ENCODE data around the gene VN1R5.

GRCh38 chr1:247291161-247291560 is 35.3 kb downstream of the VN1R5 start:
- no peak for TF ChIP-seq CTCF (IDR thresholded peaks at IDR 0.05; ENCODE audit: extremely low read depth in 1 of 2, insufficient read depth in 1 of 2, low read depth in 1 of 2, low read length in 2 of 2)
- TF ChIP-seq EZH2 (IDR thresholded peaks at IDR 0.05; ENCODE audit: borderline replicate concordance, low read depth, low read length, severe bottlenecking) = no peak
- TF ChIP-seq POLR2AphosphoS5 (IDR thresholded peaks at IDR 0.05; ENCODE audit: insufficient read depth, low read depth, low read length) = no peak
- TF ChIP-seq POLR2A (IDR thresholded peaks at IDR 0.05; ENCODE audit: low read depth, low read length) = no peak
- TF ChIP-seq JUN (IDR thresholded peaks at IDR 0.05; ENCODE audit: borderline replicate concordance, insufficient read depth, insufficient read length, low read depth) = no peak
- no peak for TF ChIP-seq MAX (IDR thresholded peaks at IDR 0.05; ENCODE audit: insufficient read depth, insufficient read length)
- no peak for TF ChIP-seq GATA2 (IDR thresholded peaks at IDR 0.05; ENCODE audit: insufficient read depth, insufficient read length, low read depth, low read length)

Measured in endothelial cell of umbilical vein (primary cell).